HT-29 (cell line): ENCODE results near the gene PTPRN2. TPM values are rescaled to one million over a fixed set of nuclear protein-coding genes. Genes with fewer than 3 reads are reported as not detected.
"Not testable (repeated sequence)": the region's sequence is repeated elsewhere in the genome, so short reads cannot be mapped to it uniquely, and the experiment has no call there.

Experiments
- DNase-seq: peaks from one replicate; pipeline ENCODE4 v3.0.0-alpha.2; 2015; ENCODE audit warnings: low spot score
- total RNA-seq: library from RNA; depleted of rRNA; stranded (reverse); fragments of >200 nt; shearing (Covaris generic); gene quantifications from 2 replicates; pipeline ENCODE4 v1.2.3, GENCODE V29; 2014; rRNA removed

The PTPRN2 gene
- total RNA-seq = 0.52 and 1.7 TPM in 2 replicates

DNA sequence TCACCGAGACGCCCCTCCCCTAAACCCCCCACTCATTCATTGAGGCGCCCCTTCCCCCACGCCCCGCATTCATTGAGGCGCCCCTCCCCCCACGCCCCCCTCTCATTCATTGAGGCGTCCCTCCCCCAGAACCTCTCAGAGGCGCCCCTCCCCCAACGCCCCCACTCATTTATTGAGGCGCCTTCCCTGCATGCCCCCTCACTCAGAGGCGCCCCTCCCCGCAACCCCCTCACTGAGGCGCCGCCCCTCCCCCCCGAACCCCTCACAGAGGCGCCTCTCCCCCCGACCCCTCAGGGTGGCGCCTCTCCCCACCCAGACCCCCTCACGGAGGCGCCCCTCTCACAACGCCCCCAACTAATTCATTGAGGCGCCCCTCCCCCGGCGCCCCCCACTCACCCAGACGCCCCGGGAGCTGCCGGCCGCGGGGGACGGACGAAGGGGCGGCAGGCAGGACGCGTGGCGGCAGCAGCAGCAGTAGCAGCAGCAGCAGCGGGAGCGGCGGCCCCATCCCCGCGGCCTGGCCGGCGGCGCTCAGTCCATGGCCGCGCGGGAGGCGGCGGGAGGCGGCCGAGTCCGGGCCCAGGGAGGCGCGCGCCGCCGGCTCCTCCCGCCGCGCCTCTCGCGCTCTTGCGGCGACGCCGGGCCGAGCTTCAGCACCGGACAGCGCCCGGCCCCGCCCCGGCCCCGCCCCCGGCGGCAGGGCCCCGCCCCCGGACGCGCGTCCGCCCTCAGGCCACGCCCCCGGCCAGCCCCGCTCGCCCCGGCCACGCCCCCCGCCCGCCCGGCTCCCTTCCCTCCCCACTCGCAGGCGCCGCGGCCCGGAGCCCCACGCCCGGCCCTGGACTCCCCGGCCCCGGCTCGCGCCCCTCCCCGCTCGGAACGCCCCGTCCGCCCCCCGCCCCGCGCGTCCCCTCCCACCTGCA, at the start of gene PTPRN2:
PTPRN2 (minus strand) TSS at position 662 of the 923 bp plus-strand sequence.
- peak; percentile 65 for DNase-seq

DNA sequence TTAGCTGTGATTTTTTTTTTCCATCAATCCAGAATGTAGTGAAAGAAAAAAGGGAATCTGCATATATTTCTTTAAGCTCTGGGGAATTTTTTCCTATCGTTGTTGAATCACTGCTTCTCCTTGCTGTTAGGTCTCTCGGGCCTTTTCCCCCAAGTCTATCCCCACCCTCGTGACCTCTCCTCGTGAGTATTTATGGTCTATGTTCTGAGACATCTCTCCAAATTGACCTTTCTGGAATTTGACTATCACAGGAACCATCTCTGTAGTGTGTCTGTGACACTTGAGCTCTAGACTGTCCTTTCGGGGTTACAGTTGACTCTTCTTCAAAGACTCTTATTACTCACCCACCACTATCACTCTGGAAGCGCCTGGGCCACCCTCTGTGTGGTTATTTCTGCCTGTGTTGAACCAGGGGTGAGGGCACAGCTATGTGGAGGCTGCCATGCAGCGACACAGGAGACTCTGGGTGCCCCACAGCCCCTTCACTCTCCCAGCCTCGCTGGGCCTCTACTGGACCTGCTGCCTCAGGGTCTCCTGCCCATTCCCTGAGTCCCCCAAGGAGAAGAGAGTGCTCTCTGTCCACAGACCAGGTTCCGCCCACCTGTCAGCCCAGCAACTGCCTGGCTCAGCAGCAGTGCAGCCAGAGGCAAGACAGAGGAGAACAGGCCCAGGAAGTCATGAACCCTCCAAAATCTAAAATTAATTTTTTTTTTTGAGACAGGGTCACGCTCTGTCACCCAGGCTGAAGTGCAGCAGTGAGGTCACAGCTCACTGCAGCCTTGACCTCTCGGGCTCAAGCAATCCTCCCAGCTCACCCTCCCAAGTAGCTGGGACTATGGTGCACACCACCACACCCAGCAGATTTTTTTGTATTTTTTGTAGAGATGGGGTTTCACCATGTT, 45.7 kb upstream of the PTPRN2 start:
- DNase-seq = no peak

DNA sequence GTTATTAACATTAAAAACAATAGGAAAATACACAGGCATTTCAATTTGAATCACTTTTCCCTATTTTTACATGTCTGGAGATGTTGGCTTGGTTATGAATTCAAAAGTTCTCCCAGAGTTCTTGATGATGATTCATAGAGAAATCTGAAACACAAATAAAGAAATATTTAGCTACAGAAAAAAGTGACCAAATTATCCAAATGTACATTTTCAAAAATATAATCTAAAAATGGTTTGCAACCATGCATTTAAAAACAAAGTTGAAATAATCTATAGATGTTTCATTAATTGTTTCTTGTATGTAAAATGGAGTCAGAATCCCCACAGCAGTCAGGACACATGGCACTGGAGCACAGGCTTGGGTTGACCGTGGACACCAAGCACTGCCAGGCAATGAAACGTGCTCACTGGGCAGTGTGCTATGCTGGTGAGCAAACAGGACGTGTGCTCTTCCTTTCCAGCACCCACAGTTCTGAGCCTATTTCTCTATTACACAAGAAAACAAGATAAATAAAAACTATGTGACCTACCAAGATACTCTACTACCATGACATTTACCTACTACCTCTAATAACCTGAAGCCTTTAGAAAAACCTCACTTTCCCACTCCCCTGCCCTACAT, 44.1 kb upstream of the PTPRN2 start:
- no peak for DNase-seq

DNA sequence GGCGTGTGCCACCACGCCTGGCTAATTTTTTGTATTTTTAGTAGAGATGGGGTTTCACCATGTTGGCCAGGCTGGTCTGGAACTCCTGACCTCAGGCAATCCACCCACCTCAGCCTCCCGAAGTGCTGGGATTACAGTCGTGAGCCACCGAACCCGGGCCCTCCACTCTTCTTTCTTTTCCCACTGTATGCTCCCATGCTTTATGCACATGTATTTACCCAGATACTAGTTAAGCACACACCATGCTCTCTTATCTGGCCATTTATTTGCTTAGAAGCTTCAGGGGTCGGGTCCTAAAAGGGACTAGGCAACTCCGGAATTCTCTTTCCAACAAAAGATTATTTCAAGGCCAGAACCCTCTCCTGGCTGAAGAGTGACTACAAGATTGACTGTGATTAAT, 38.7 kb upstream of the PTPRN2 start:
- DNase-seq = not testable (repeated sequence)

DNA sequence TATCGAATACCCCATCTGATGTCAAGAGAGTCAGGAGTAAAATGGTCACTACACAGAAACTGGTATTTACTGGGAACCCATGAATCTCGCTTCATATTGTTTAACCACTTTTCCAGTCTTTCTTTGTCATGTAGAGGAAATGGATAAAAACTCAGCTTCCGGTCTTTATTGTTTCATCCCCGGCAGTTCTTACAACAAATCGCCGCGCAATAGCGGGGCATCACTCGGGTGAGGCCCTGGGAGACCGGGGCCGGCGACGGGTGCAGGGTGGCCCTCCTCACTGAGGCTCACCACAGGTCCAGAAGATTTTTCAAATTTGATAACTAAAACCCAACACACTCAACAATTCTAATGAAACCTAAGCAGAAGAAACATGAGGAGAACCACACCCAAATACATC, 35.6 kb upstream of the PTPRN2 start:
- no peak for DNase-seq

DNA sequence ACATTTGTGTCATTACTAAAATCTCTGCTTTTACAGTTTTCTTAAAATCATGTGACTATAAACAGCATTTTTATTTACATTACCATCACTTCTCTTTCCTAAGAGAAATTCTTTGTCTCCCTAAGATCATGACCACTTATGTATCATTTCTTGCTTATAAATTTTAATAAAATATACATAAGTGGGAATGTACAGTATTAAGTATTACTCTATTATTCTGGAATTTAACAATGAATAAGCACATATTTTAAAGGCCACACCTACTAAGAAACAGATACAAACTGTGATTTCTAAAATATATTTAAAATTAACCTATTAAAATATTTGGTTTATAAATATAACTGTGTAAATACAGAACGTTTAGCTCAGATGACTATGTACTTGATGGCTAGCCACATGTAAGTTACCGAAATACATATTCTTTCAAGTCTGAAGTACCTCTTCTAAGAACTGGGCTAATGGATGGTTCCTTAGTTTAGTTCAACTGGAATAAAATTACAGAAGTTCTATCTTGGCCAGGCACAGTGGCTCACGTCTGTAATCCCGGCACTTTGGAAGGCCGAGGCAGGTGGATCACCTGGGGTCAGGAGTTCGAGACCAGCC, 33.3 kb upstream of the PTPRN2 start:
- DNase-seq = no peak

DNA sequence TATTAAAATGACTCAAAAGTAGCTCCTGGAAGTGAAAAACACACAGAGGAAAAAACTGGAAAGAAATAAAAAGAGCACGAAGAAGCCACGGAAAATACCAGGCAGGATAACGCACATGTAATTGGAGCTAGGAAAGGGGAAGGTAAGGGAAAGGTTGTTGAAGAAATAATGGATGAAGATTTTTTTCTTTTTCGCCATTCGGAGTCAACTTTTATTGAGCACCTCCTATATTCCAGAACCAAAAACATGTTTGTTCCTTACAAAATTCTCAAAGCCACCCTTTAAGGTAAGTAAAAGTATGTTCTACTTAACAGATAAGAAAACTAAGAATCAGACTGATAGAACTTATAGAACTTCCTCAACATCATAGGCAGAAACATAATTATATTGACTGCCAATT, 32.8 kb upstream of the PTPRN2 start:
- DNase-seq = no peak

DNA sequence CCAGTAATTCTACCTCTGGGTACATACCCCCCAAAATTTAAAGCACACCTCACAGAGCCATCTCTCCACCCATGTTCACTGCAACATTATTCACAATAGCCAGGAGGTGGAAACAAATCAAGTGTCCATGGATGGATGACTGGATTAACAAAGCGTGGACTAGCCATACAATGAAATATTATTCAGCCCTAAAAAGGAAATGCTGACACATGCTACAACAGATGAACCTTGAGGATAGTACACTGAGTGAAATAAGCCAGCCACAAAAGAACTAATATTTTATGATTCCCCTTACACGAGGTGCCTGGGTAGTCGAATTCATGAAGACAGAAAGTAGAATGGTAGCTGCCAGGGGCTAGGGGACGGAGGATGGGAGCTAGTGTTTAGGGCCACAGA, 31.1 kb upstream of the PTPRN2 start:
- no peak for DNase-seq

DNA sequence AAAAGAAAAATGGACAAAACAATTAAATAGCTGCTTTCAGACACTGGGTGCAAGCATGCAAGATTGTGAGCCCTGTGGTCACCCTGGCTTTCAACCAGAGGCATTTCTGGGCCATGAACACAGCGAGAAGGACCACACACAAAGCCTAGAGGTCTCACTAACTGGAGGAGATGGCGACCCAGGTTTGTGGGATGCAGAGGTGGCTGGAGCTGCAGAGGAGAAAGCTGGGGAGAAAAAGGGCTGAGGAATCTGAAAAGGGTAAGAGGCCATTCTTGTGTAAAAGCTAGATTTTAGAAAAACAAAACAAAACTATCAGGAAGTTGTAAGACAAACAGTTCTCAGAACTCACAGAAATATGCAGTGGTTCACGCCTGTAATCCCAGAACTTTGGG, 30.1 kb upstream of the PTPRN2 start:
- no peak for DNase-seq

DNA sequence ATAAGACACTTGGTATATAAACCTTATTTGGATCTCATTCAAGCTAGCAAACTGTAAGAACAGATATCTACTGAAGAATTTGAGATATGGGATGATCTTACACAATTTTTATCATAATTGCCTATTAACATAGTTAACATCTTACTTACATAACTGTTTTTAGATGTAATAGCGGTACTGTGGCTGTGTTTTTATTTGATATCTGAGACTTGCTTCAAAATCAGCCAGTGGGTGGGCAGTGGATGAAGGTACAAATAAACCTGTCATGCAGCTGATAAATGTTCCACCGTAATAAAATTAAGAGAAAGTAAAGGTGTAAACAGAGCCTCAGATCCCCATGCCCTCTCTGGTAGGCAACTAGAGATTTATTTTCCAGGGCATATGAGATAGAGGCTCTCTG, 28.4 kb upstream of the PTPRN2 start:
- DNase-seq = no peak

DNA sequence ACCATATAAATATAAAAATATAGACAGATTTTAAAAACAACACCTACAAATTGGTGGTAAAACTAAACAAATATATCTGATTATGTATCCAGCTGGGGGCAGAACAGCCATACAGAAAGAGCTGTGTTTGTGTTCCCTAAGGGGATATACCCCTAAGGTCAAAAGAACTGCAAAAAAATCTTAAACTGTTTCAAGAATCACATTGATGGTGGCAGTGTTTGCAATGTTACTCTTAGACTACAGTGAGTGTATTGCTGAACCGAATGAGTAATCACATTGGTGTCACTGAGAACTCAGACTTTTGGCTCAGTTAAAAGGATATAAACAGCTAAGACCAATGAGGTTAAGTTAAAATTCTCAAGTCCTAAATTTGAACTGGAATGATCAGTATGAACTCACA, 27.1 kb upstream of the PTPRN2 start:
- no peak for DNase-seq

DNA sequence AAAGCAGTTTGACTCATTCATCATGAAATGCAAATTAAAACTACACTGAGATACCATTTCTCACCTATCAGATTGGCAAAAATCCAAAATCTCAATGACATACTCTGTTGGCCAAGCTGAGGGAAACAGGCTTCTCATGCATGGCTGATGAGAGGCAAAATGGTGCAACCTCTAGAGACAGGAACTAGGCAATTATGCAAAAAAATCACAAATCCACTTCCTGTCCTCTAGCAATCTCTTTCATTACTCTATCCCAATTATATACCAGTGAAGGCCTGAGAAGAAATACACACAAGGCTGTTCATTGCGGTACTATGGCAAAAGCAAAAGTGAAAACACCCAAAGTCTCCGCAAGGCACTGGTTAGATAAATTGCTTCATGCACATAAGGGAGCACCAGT, 25.9 kb upstream of the PTPRN2 start:
- DNase-seq = no peak

DNA sequence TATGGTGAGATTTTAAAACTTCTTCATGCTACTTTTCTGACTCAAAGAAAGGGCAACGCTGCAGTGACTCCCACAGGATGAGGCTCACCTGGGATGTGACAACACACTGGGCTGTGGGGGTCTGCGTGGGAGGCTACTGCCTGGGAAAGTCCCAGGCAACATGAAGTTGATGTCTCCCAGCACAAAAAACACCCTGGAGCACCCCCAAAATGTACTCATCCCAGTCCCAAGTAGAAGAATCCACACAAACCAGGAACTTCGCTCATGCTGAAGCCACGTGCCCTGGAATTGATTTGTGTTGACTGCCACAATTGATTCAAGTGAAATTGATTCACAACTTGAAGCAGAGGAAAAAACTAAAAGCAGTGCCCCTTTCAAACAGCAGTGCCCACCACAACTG, 24.9 kb upstream of the PTPRN2 start:
- DNase-seq = no peak

DNA sequence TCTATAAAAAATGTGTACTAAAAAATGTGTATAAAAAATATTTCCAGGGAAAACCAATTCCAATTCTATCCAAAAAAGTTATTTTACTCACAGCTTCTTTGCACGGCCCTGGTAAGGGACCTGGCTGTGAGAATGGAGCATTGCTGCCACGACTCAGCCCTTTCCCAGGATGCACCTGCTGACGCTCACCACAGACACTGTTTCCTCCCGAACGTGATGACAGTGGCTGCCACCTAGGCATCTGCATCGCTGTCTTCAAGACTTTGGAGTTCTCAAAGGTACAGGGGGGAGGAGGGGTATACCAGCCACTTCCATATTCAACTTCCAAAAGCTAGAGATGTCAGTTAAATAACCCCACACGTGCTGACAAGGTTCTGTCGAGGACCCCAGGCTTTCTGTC, 23.9 kb upstream of the PTPRN2 start:
- DNase-seq = no peak

DNA sequence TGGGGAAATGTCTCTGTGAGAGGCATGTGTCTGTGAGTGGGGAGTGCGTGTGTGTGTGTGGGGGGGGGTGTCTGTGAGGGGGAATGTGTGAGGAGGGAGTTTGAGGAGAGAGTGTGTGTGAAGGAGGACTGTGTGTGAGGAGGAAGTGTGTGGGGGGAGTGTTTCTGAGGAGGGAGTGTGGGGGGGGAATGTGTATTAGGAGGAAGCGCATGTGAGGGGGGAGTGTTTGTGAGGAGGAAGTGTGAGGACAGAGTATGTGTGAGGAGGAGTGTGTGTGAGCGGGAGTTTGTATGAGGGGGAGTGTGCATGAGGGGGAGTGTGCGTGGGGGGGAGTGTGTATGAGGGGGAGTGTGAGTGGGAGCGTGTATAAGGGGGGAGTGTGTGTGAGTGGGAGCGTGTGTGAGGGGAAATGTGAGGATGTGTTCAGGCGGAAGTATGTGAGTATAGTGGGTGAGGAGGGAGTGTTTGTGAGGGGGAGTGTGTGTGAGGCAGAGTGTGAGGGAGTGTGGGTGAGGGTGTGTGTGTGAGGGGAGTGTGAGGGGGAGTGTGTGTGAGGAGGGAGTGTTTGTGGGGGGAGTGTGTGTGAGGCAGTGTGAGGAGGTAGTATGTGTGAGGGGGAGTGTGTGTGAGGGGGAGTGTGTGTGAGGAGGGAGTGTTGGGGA, 21.8 kb upstream of the PTPRN2 start:
- no peak for DNase-seq

DNA sequence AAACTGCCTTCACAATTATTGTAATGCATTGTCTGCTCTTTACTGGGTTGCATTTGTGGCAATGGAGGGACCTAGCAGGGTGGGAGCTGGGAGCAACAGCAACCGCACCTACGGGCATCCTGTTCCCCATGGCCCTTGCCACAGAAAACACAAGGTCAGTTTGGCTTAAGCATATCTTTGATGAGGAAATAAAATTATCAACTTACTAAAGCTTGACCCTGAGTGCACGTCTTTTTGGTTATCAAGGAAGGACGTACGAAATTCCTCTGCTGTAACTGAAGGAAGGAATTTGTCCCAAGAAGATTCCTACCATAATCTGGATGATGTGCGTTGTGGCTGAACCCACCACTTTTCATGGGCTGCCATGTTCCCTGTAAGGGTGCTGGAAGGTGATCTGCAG, 19.9 kb upstream of the PTPRN2 start:
- DNase-seq = no peak

DNA sequence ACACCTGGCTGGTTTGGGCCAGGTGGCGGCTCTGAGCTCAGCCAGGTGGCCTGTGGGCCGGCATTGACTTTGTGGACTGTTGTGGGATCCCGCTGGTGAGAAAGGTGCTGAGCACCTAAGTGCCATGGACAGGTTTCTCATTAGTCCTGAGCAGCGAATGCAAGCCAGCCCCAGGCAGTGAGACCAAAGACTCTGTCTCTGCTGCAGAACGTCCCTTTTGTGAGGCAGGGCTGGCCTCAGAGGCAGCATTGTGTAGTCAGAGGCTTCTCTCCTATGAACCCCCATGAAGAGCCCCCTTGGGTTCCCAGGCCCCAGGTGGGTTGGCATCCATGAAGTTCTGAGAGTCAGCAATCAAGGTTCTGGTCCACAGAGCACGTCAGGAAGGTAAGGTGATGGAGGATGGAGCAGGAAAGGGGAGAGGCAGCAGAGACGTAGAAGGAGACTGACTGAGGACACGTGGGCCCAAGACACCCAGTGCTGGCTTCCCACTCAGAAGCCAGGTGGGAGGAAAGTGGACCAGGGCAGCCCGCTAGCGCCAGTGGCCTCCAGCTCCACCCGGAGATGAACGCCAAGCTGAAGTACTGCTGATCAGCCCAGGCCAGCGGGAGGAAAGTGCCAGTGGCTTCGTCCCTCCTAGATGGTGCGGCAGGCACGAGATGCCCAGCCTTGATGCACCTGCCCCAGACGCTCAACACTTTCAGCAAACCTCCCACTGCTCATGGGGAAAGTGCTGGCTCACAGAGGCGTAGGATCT, 19.2 kb upstream of the PTPRN2 start:
- no peak for DNase-seq

DNA sequence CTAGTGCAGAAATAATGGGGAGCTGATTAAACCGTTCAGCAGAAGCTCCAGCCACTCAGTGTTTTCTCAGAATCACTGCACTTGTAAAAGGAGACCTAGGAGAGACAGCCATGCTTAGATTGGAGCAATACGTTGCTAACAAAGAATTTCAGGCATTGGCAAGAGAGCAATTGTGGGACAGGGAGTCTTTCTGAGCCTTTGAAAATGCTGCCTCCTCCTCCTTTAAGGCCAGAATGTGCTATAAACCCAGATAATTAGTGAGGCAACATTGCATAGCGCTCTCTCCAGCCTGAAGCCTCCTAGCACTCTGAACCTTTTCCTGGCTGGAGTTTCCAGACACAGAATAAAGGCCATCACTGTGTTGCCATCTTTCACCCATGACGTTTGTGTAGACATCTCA, 18.5 kb upstream of the PTPRN2 start:
- no peak for DNase-seq

DNA sequence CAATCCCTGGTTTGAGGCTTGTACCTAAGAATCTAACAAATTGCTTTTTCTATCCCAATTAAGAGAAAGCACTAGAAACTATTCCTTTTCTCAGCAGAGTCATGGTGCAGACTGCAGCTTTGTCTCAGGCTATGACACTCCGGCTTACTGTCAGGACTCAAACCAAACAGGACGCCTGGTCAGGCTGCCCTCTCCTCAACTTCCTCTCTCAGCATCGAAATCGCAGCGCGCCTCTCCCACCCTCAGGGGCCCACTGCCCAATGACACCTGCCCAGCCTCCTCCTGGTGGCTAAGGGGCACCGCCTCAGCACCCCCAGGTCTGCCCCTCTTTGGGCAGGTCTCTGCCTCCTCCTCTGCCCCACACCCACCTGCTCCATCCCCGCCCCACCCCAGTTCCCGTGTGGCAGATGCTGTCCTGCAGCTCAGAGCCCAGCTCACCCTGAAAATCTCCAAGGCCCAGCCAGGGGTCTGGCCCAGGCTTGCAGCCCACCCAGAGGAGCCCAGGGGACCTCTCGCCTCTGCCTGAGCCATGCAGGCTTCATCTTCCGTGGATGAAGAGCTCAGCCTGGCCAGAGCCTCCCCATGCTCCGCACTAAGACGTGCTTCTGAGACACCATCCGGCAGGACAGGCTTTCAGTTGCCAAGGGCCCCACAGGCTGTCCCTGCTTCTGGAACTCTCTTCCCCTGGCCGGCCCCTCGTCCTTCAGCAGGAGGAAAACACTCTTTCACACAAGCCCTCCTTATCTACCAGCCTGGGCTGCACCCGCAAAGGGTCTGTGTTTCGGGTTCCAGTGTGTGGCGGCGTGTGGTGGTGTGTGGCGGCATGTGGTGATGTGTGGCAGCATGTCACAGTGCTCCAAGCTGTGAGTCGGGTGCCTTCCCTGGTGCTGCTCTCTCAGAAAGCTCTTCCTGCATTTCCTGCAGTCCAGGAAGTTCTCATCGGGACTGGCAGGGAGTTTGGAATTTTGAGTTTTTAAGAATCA, 16.4 kb upstream of the PTPRN2 start:
- DNase-seq = no peak
